NCI-H82 treated with DMSO at 0.1 percent for 48 hours (cell line): ENCODE data around the gene AKT1S1.
A peak's percentile ranks its signal among the peaks of the same experiment; 100 is the strongest.

ENCODE experiments used
- DNase-seq: peaks from one replicate; lab custom pipeline; 2025; ENCODE audit not compliant: unreplicated experiment; lab: John Stamatoyannopoulos, UW

AKT1S1 gene

DNA sequence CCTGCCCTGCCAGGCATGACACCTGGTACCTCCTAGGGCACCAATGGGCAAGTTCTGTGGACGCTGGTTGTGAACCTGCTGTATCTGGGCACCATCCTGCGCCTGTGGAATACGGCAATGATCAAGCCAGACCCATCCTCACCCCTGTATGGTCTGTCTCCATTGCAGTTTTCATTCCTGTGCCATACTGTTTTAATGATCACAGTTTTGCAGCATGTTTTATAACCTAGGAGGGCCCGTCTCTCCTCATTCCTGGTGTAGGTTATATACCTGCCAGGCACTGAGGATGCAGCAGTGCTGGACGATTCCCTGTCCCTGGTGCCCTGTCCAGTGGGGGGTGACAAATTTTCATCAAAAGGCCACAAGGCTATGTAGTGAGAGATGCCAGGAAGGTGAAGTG, 5.9 kb upstream of the AKT1S1 start:
- no peak for DNase-seq

DNA sequence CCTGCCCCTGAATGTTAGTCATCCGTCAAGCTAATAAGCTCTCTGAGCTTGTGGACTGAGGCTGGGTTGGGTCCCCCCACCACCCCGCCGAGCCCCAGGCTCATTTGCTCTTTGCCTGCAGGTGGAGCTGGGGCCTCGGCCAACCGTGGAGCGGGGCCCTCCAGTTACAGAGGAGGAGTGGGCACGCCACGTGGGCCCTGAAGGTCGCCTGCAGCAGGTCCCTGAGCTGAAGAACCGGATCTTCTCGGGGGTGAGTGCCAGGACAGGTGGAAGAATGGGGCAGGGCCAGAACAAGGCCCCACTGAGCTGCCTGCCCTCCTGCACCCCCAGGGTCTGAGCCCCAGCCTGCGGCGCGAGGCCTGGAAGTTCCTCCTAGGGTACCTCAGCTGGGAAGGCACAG, 5.5 kb upstream of the AKT1S1 start:
- no peak for DNase-seq

DNA sequence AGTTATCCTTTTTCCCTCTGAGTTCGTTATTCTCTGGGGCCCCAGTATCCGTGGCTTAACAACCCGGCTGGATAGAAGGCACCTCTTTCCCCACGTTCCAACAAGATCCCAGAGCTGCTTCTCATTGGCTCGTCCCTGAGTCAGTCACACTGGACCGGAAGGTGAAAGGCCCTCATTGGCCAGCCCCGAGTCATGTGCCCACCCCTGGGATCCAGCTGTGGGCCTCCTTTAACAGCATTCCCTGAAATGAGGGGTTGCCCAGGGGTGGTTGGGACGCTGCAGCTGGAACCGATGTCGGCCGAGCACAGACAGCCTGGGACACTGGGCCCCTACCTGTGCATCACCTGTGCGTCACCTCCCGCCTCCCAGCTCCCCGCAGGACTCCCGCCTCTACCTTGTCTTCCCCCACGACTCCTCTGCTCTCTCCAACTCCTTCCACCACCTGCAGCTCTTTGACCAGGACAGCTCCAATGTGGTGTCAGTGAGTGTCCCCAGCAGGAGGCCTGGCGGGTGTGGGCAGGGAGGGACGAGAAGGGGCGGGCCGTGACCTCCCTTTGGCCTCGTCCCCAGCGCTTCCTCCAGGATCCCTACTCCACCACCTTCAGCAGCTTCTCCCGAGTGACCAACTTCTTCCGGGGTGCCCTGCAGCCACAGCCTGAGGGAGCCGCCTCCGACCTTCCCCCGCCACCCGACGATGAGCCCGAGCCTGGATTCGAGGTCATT, 4.7 kb upstream of the AKT1S1 start:
- DNase-seq: no peak

DNA sequence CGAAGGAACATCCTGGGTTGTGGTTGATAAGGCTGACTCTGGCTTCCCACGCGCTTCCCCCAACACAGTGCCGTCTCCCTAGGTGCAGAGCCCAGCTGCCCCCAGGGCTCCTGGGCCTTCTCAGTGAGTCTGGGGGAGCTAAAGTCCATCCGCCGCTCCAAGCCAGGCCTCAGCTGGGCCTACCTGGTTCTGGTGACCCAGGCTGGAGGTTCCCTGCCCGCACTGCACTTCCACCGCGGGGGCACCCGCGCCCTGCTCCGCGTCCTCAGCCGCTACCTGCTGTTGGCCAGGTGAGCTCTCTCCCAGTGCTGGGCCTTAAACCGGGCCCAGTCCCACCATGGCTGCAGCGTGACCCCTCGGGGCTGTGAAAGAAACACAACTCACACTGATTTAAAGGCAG, 4.0 kb upstream of the AKT1S1 start:
- DNase-seq: no peak

DNA sequence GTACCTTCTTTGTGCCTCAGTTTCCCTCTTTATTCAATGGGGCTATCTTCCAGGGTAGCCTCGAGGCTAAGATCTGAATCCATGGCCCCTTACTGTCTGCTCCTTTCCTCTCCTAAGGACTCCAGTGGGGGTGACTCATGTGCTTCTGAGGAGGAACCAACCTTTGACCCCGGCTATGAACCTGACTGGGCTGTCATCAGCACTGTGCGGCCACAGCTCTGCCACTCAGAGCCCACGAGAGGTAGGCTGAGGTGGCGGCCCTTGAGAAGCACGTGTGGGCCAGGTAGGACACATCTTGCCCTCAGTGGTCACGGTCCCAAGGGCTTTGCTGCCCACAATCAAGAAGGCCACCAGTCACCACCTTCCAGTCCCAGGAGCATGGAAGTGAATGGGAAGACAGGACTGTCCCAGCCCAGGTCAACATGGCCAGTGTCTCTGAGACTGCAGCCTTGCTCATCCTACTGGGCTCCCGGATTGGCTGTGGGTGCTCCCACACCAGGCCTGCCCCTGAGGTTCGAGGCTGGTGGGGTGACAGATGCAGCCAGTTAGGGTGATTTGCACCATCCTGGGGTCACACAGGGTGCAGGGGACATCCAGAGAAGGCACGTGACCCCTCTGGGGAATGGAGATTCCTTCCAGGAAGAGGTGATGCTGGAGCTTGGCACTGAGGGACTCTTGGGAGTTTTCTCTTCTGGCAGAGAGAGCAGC, 3.2 kb upstream of the AKT1S1 start:
- DNase-seq: no peak

DNA sequence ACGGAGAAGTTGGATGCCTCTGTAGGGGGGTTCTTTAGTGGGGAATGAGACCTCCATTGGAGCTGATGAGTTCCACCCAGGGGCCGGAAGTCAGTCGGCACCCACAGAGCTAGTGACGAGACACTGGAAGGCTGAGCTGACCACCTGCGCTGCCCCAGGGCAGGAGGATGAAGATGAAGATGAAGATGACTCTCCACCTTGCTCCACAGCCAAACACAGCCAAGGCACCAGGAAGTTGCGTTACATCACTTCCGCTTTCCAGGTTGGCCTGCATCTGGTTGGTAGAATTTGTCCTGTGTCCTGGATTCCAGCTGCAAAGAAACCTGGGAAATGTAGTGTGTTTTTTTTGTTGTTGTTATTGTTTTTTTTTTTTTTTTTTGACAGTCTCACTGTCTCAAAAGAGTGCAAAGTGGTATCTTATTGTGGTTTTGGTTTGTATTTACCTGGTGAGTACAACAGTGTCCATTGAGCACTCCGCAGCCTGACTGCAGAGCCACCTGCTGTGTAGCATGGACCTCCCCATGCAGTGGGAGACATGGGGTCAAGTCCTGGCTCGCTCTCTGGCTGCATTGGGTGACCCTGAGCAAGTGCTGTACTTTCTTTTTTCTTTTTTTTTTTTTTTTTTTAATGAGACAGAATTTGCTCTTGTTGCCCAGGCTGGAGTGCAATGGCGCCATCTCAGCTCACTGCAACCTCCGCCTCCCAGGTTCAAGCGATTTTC, 2.2 kb upstream of the AKT1S1 start:
- no peak for DNase-seq

DNA sequence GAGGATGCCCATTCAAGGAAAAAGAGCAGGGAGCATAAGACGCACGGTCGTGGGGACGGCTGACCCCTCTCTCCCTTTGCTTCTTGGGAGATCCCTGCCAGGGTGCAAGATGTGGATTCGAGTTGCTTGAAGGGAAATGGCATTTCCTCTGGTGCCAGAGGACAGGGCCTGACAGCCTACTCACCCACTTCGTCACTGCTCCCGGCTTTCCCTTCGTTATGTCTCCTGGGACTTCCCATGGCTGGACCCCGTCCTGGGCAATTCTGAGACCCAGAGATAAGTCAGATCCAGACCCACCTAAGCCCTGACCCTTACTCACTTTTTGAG, 1.6 kb upstream of the AKT1S1 start:
- DNase-seq: no peak

DNA sequence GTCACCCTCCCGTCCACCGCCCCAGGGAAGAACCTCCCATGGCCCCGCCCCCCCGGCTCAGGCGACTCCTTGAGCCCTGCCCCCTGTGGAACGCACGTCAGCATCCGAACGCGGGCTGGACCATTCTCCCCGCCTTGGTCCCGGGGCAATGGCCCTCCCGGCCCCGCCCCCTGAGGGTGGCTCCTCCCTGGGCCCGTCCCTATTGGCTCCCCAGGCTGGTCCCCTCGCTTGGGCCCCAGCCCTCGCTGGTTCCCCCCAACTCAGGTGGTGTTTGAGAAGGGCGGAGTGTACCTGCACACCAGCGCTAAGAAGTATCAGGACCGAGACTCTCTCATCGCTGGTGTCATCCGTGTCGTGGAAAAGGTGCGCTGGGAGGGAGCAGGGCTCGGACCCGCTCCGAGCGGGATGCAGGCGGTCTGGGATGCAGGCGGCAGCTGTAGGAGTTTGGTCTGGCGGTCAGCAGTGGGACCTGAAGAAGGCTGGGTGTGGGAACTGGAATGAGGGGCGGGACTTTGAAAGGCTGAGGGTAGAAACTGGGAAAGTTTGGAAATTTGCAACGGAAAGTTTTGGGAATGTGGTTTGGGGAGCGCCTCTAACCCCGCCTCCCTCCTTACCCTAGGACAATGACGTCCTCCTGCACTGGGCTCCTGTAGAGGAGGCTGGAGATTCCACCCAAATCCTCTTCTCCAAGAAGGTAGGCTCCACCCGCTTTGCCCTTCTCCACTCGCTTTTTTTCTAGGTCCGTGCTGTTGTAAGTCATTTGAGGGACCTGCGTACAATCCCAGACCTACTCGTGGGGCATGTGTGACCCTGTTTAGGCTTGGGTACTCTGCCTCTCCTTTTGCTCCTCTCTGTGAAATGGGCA, 956 bp upstream of the AKT1S1 start:
- peak; percentile 95 for DNase-seq

DNA sequence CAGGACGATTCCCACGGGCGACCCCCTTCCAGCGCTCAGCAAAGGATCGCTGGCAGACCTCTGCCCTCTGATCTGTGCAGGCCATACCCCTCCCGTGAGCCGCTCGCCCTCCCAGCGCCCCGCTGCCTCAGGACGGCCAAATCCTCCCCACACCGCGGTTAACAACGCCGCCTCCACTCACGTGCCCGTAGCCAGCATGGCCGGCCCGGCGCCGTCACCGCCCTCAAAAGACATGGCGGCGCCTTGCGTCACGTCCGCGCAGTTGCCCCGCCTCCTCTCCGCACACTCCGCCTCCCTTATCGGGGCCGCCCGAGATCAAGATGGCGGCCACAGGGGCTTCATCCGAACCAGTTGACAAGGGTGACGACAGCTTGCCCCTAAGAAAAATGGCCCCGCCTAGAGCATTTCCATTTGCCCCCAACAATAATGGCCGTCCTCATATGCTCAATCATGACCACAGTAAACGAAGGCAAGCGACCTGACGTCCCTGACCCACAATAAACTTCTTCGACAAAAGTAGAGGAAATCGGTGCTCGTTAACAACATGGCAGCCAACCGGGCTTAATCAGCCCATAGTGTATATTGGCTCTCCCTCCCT, 634 bp downstream of the AKT1S1 start:
- peak; percentile 98 for DNase-seq

DNA sequence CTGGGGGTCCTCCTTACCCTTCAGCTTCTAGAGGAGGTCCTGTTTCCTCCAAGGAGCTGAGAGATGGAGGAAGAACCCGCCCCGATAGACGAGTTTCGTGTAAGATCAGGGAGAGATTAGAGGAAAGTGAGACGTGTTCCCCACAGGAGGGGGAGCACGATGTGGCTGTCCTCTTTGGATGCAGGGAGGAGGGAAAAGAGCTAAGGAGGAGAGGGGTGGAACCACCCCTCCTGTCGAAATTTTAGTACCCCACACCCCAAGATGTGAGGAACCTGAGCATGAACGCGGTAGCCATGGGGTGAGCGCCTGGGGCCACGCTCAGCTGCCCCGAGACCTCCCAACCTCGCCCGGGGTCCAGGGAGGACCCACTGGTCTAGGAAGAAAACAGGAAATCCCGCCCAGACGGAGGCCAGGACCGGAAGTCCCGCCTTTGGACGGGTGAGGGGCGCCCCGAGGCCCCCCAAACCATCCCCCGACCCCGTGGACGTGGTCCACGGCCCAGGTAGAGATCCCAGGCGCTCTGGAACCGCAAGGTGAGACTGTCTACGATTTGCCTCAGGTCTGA, 1.2 kb downstream of the AKT1S1 start:
- peak; percentile 41 for DNase-seq

DNA sequence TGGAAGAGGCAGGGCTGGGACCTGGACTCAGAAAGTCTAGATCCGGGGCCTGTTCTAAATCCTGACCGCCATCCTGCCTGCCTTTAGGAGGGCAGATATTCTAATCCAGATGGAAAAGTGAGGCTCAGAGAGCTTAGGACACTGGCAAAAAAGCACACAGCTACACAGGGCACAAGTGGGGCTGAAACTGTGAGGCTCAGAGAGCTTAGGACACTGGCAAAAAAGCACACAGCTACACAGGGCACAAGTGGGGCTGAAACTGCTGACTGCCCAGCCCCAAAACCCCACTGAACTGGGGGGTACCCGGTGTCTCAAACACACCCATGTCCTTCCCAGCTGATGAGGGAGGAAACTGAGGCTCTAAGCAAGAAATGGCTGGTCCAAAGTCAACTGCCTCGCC, 2.0 kb downstream of the AKT1S1 start:
- DNase-seq: no peak

DNA sequence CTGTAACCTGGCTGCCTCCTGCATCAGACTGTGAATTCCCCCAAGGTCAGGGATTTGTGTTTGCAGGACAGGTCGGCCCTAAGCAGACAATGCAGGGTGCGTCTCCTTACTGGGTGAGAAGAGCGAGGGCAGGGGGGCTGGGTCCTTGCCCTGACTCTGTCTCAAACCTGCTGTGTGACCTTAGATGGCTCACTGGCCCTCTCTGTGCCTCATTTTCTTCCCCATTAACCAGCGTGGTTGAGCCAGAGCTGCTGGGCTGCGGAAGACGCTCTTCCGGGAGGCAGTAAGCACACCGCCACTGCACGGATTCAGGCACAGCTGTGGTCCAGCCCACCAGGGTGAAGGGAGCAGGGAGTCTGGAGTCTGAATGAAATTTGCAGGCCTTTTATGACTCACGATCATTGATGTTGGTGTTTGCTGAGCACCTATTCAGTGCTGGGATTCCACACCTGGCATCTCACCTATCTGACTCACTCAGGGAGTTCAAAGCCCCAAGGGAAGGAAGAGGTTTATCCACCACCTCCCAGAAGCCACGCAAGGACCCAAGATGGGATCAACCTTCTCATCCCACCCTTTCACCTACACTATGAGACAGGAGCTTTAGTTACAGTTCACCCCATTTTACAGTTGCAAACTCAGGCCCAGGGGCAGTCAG, 2.5 kb downstream of the AKT1S1 start:
- no peak for DNase-seq

DNA sequence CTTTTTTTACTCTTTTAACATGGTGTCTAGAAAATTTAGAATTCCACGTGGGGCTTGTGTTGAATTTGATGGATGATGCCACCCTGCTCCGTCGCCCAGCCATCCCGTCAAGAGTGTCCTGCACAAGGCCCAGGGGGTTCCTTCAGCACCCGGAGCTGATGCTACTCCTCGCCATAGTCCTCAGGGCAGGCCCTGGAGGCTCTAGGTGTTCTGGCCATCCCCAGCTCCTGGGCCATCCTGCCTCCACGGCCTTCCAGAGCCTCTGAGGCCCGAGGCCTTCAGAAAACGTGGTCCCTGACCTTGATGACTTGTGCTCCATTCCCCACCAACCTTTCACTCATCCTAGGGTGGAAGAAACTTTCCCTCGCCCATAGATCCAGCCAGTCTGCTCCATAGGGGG, 3.3 kb downstream of the AKT1S1 start:
- no peak for DNase-seq

DNA sequence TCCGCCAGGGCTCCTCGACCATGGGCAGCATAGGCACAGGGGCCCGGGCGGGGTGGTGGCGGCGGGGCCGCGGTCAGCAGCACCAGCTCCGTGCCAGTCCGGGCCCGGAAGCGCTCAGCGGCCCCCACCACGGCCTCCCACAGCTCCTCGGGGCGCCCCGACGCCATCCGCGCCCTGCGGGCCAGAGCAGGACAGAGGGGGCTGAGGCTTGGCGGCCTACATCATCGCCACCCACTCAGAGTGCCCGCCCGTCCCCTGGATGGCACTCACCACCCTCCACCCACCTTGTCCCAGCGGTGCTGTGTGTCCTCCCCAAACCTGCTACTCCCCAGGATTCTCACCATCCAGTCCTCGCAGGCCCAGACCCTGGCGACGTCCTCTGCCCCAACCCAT, 4.0 kb downstream of the AKT1S1 start:
- DNase-seq: no peak

DNA sequence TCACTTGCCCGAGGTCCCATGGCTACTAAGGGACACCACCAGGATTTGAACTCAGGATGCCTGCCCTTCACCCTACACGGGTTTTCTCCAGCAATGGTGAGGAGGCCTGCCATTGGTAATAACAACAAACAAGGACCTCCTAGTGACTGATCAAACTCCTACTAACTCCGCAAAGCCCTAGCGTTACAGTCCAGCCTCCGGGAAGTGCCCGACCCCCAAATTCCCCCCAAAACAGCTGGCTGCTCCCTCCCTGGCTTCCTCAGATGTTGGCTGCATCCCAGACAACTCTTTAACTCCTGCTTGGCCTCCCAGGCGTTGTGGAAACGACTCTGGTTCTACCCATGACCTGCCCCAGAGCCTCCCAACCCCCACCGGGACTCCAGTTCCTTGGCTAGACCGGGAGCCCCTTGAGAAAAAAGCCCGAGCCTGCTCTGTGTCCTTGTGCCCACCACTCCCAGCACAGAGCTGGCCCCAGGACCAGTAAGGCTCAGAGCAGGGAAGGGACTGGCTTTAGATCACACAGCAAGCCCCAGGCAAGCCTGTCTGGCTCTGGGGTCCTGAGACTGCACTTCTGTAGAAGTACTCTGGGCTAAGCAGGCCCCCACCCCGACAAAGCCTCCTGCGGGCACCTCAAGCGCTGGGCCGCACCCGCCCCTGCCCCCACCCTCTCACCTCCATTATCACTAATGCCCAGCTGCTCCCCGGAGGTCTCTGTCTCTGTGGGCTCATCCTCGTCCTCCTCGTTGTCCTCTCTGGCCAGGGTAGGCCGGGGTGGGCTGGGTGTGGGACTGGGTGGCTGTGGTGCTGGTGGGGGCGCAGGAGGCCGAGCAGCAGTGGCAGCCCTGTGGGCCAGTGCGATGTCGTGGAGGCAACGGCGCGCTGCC, 4.7 kb downstream of the AKT1S1 start:
- DNase-seq: no peak

DNA sequence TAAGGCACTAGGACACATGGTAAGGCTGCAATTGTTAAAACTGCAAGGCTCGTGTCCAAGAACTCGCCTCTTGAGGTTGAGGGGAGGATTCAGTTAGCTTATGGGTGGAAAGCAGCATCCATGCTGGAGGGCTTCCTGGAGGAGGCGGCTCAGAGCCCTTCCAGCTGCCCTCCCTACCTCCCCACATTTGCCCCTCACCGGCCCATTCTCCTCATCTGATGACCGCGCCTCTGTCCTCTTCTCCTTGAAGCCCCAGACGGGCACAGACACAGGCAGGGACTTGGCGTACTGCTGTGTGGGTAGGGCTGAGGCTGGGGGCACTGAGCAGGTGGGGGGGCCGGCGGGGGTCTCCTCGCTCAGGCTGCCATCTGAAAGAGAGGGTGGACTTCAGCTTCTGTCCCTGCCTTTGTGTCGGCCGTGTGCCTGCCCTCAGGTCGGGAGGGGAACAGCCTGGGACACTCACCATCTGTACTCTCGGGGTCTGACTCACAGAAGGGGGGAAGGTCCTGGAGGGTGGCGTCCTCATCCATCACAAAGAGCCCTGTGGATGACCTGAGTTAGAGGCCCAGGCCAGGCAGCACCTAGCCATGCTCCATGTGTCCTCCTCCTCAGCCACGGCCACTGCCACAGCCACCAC, 5.7 kb downstream of the AKT1S1 start:
- DNase-seq: no peak

DNA sequence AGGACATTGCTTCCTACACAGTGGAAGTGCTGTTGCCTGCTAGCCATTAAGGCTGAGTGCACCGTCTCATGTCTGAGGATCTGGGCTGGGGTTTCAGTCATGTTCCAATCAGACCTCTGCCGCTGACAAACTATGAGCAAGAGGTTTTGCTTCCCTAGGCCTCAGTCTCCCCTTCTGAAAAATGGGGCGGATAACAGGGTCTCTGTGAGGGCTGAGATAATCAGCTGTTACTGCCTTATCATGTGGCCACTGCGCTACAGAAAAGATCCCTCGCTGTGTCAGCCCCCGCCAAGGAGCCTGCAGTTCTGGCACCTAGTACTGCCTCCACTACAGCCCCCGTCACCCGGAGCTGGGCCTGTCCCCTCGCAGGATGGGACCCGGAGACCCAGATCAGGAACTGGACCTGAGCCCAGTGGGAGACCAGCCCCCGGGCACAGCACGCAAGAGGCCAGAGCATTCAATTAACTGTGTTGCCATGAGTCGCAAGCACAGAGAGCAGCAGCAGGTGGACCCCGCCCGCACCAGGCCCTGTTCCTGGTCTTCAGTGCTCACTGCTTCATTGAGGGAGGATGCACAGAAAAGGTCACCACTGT, 6.8 kb downstream of the AKT1S1 start:
- no peak for DNase-seq
